A673 (cell line): ENCODE data around the gene RXRA.

ENCODE experiments used
- CTCF ChIP-seq: fragments of 300-800, 200-600 bp; sonication (generic); conservative IDR thresholded peaks from 2 replicates; pipeline ENCODE4 v1.5.1; 2017; ENCODE audit warnings: low read depth, mild to moderate bottlenecking, antibody characterized with exemption, low read length, moderate library complexity, mixed read lengths
- EZH2 ChIP-seq: fragments of 200-600 bp; sonication (generic); IDR thresholded peaks from 2 replicates; pipeline ENCODE4 v1.6.1; 2017; ENCODE audit warnings: borderline replicate concordance, low read depth, mild to moderate bottlenecking, mixed read lengths, antibody characterized with exemption, low read length; ENCODE audit not compliant: poor library complexity, severe bottlenecking

GRCh38 chr9:134475011-134475790, 148.9 kb downstream of the RXRA start:
- TF ChIP-seq CTCF (peak; percentile 40), EZH2 (no peak)
